Adipocyte (in vitro differentiated cells): Measurements from ENCODE around the gene PPFIA3.
A peak's percentile ranks its signal among the peaks of the same experiment; 100 is the strongest.
"Not testable (repeated sequence)": the region's sequence is repeated elsewhere in the genome, so short reads cannot be mapped to it uniquely, and the experiment has no call there.

Experiments used
- DNase-seq: peaks from one replicate; pipeline ENCODE4 v3.0.0-alpha.2; 2015; ENCODE audit warnings: low read depth
- H3K27me3 ChIP-seq: replicated peaks from 2 replicates; pipeline ENCODE4 v1.7.0; 2013; ENCODE audit warnings: mild to moderate bottlenecking, low read length, moderate library complexity; ENCODE audit not compliant: control insufficient read depth, insufficient read depth
- H3K36me3 ChIP-seq: 2 replicates; pipeline ENCODE4 v1.7.0; 2013; ENCODE audit warnings: low read length, mild to moderate bottlenecking, moderate library complexity; ENCODE audit not compliant: control insufficient read depth, insufficient read depth, severe bottlenecking
- H3K4me1 ChIP-seq: 2 replicates; pipeline ENCODE4 v1.7.0; 2013; ENCODE audit warnings: mild to moderate bottlenecking, low read length, moderate library complexity; ENCODE audit not compliant: control insufficient read depth, insufficient read depth
- H3K4me3 ChIP-seq: 2 replicates; pipeline ENCODE4 v1.7.0; 2013; ENCODE audit warnings: mild to moderate bottlenecking, low read length, moderate library complexity
- H3K9ac ChIP-seq: 2 replicates; pipeline ENCODE4 v1.7.0; 2013; ENCODE audit warnings: mild to moderate bottlenecking, low read length, moderate library complexity
- H3K9me3 ChIP-seq: 2 replicates; pipeline ENCODE4 v1.7.0; 2013; ENCODE audit warnings: mild to moderate bottlenecking, low read length, moderate library complexity; ENCODE audit not compliant: control insufficient read depth

The PPFIA3 gene

DNA sequence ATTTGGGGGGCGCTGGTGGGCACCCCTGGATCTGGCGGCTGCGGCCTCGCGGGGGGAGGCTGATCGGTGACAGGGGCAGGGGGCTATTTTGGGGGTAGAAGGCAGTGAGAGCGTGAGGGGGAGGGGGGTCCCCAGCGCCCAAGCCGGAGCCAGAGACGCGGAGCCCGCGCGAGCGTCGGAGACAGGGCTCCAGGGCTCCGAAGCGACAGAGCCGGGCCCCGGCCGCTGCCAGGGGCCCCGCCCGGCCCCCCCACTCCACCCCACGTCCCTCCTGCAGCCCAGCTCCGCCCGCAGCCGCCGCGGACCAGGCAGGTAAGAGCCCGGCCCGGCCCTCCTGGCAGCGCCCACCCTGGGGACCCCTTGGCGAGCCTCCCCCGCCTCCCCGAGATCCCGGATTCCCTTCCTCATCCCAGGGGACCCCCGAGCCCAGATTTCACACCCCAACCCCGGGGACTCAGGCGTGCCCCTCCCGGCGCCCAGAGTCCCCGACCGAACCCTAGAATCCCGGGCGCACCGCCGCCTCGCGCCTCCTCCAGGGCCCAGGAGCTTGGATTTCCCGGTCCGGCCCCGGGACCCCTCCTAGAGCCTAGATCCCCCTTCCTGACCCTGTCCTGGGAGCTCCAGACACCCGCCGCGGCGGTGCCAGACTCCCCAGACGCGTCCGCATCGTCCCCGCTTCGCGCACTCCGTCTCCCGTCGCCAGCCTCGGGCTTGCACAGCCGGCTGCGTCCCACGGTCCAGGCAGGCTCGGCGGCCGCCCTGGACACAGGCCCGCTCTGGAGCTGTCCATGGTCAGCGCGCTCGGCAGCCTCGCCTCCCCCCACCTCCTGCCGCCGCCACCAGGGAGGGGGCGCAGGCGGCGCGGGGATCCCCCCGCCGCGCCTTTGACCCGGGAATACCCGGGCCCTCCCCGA, at the start of gene PPFIA3:
TSS of gene PPFIA3 (plus strand) at position 134 of the 914 bp plus-strand sequence. CDS start 8,330 bp downstream, outside the sequence.
- Histone ChIP-seq H3K4me1 (peaks cover 19% of the 10 kb centered on the region), H3K27me3 (peaks cover 8% of the 10 kb centered on the region), H3K36me3 (no peaks in the 10 kb centered on the region), H3K9ac (peak within 1 kb of the TSS; percentile 87), H3K4me3 (peak within 1 kb of the TSS; percentile 85), H3K9me3 (no peaks in the 10 kb centered on the region)
- DNase-seq: peak; percentile 90

DNA sequence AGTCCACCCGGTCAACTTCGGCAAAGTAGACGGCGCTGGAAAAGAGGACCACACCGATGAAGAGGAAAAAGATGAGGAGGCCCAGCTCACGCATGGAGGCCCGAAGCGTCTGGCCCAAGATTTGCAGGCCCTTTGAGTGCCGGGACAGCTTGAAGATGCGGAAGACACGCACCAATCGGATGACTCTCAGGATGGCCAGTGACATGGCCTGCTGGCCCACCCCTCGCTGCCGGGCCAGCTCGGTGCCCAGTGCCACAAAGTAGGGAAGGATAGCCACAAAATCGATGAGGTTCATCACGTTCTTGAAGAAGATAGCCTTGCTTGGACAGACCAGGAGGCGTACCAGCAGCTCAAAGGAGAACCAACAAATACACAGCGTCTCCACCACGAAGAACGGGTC, 48.9 kb upstream of the PPFIA3 start:
- Histone ChIP-seq H3K27me3 (peaks cover 48% of the 10 kb centered on the region), H3K36me3 (no peaks in the 10 kb centered on the region), H3K9me3 (peaks cover 8% of the 10 kb centered on the region), H3K4me3 (no peak overlapping the region), H3K9ac (no peak overlapping the region), H3K4me1 (no peaks in the 10 kb centered on the region)
- no peak for DNase-seq

DNA sequence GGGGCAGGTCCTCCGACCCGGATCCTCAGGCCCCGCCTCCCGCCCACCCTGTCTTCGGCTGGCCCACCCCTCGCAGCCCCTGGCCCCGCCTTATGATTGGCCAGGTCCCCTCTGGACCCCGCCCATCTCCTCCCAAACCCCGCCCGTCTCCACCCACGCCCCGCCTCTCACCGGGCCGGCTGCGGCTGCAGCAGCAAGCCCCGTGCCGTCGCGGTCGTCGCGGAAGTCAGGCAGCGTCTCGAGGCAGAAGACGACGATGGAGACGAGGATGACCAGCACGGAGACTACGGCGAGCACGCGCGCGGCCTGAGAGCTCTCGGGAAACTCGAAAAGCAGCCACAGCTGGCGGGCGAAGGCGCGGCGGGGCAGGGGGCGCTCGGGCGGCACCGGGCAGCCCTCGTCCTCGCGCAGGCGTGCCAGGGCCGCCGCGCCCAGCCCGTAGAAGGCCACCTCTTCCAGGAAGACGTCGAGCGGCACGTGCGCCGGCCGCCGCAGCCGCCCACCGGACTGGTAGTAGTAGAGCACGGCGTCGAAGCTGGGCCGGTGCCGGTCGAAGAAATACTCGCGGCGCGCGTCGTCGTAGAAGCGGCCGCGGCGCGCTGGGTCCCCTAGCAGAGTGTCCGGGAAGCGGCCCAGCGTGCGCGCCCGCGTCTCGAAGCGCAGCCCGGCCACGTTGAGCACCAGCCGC, 47.3 kb upstream of the PPFIA3 start:
- H3K27me3 ChIP-seq: peaks cover 38% of the 10 kb centered on the region
- H3K4me3 ChIP-seq: no peak overlapping the region
- H3K4me1 ChIP-seq: no peaks in the 10 kb centered on the region
- no peaks in the 10 kb centered on the region for H3K36me3 ChIP-seq
- DNase-seq: no peak
- H3K9ac ChIP-seq: no peak overlapping the region
- peaks cover 8% of the 10 kb centered on the region for H3K9me3 ChIP-seq

DNA sequence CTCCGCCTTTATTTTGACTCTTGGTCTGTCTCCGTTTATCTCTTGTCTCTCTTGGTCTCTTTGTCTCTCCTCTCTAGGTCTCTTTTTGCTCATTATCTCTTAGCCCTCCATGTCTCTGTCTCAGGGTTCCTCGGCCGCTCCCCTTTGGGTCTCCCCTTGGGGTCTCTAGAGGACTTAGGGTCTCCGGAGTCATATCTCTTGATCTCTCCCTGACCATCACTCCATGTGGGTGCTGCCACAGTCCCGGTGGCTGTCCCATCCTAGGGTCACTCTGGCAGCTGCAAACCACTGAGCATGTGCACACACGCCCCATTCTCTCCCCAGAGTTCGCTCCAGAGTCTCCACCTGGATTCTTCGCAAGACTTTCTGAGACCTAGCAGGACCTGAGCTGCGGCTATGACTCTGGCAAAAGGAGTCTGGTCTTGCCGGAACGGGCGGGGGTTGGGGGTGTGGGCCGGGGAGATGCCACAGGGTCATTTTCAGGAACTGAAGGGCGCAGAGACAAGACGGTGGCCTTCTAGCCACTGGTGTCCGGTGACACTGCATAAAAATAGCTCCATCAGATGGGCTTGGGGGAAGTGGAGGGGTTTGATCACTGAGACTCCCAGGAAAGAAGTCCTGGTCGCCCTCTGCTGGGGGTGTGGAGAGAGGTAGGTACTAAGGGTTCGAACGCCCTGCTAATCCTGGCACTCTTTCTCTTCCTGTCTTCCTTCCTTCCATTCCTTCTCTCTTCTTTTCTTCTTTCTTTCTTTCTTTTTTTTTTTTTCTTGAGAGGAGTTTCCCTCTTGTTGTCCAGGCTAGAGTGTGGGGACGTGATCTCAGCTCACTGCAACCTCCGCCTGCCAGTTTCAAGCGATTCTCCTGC, 45.6 kb upstream of the PPFIA3 start:
- Histone ChIP-seq H3K36me3 (no peaks in the 10 kb centered on the region), H3K4me1 (no peaks in the 10 kb centered on the region), H3K27me3 (peaks cover 30% of the 10 kb centered on the region), H3K9ac (no peak overlapping the region), H3K4me3 (no peak overlapping the region), H3K9me3 (peaks cover 7% of the 10 kb centered on the region)
- no peak for DNase-seq

DNA sequence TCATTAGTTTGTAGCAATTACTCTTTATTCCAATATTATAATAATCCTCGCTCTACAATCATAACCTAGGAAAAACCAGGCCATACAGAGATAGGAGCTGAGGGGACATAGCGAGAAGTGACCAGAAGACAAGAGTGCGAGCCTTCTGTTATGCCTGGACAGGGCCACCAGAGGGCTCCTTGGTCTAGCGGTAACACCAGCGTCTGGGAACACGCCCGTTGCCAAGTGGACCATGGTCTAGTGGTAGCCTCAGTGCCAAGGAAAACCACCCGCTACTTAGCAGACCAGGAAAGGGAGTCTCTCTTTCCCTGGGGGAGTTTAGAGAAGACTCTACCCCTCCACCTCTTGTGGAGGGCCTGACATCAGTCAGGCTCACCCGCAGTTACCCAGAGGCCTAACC, 44.5 kb upstream of the PPFIA3 start:
- H3K36me3 ChIP-seq, H3K4me1 ChIP-seq, H3K9me3 ChIP-seq, H3K4me3 ChIP-seq, H3K9ac ChIP-seq: not testable (repeated sequence)
- peak; percentile 73 for DNase-seq
- peaks cover 25% of the 10 kb centered on the region for H3K27me3 ChIP-seq

DNA sequence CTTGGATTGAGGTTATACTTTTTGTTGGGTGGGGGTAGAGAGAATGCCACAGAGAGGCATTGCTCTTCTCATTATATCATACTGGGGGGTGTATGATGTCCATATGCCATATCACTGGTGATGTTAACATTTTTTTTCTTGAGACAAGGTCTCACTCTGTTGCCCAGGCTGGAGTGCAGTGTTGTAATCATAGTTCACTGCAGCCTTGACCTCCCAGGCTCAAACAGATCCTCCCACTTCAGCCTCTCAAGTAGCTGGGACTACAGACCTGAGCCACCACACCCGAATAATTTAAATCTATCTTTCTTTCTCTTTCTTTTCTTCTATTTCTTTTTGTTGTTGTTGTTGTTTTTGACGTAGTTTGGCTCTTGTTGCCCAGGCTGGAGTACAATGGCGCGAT, 39.0 kb upstream of the PPFIA3 start:
- no peak overlapping the region for H3K9ac ChIP-seq
- peaks cover 3% of the 10 kb centered on the region for H3K4me1 ChIP-seq
- no peaks in the 10 kb centered on the region for H3K36me3 ChIP-seq
- no peaks in the 10 kb centered on the region for H3K27me3 ChIP-seq
- H3K4me3 ChIP-seq: no peak overlapping the region
- H3K9me3 ChIP-seq: no peaks in the 10 kb centered on the region
- no peak for DNase-seq

DNA sequence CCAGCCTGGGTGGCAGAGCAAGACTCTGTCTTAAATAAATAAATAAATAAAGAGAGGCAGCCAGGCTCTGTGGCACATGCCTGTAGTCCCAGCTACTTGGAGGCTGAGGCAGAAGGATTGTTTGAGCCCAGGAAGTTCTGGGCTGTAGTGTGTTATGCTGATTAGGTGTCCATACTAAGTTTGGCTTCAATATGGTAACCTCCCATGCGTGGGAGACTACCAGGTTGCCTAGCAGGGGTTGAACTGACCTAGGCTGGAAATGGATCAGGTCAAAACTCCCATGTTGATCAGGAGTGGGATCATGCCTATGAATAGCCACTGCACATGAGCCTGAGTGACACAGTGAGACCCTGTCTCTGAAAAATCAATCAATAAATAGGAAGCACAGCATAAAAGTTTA, 38.1 kb upstream of the PPFIA3 start:
- Histone ChIP-seq H3K36me3 (no peaks in the 10 kb centered on the region), H3K27me3 (no peaks in the 10 kb centered on the region), H3K4me3 (no peak overlapping the region), H3K9me3 (no peaks in the 10 kb centered on the region), H3K9ac (no peak overlapping the region), H3K4me1 (peaks cover 3% of the 10 kb centered on the region)
- DNase-seq: no peak

DNA sequence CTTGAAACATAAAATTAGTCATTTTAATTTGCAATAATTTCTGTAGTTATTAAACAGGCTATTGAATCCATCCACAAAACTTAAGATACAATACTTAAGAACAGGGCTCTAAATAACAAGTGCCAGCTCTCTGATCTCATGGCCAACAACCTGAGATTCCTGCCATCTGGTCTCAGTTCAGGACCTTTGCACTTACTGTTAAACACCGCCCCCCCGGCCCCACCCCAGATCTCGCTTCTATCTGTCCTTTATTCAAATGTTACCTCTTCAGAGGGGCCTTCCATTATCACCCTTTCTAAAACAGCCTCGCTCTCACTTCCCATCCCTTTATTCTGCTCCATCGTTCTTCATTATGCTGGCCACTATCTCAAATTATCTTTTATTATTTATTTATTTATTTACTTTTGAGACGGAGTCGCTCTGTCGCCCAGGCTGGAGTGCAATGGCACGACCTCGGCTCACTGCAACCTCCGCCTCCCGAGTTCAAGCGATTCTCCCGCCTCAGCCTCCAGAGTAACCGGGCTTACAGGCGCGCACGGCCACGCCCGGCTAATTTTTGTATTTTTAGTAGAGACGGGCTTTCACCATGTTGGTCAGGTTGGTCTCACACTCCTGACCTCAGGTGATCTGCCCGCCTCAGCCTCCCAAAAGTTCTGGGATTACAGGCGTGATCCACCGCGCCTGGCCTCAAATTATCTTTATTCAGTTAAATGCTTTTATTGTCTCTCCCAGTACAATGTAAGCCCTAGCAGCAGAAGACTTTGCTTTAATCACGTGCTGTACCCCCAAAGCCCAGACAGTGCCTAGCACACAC, 34.9 kb upstream of the PPFIA3 start:
- Histone ChIP-seq H3K4me1 (peaks cover 17% of the 10 kb centered on the region), H3K9ac (peak overlapping the region; percentile 97), H3K9me3 (no peaks in the 10 kb centered on the region), H3K36me3 (peaks cover 15% of the 10 kb centered on the region), H3K27me3 (no peaks in the 10 kb centered on the region), H3K4me3 (peak overlapping the region; percentile 98)
- no peak for DNase-seq

DNA sequence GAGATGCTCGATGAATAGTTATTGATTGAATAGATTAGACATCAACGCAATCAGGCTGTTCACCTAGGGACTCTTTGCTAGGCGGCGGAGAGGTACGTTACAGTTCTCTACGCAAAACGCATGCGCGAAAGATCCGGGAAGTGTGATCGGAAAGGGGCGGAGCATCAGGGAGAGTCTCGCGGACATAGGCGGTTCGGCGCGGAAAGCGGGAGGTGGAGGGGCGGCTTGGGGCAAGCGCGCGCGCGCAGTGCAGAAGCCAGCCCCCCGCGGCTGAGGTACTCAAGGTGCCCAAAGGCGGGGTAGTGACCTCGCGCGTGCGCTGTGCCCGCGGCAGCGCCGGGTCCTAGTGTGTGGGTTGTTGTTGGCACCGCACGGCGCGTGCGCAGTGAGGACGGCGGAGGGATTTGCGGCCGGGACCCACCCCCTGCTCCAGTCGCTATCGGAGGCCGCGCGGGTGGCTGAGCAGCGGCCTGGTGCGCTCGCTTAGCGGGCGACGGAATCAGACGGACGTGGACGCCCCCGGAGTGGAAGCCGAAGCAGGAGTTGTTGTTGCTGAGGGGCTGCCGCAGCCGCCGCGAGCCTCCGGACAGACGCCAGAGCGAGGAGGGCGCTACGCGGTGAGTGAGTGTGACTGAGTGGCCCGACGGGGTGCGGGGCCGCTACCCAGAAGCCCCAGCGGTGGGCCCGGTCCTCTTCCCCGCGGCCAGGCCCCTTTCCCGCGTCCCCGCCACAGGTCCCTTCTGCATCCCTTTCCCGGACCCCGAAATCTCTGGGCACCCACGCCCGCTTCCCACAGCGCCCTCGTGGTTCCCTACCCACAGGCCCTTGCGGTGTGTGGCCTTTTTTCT, 34.1 kb upstream of the PPFIA3 start, which contains the start of gene SNRNP70:
TSS of gene SNRNP70 (plus strand) at position 432 of the 848 bp plus-strand sequence. CDS start 964 bp downstream, outside the sequence.
- peak; percentile 100 for DNase-seq
- Histone ChIP-seq H3K9me3 (no peaks in the 10 kb centered on the region), H3K4me1 (peaks cover 17% of the 10 kb centered on the region), H3K9ac (peak within 1 kb of the TSS; percentile 97), H3K36me3 (peaks cover 21% of the 10 kb centered on the region), H3K4me3 (peak within 1 kb of the TSS; percentile 98), H3K27me3 (no peaks in the 10 kb centered on the region)

DNA sequence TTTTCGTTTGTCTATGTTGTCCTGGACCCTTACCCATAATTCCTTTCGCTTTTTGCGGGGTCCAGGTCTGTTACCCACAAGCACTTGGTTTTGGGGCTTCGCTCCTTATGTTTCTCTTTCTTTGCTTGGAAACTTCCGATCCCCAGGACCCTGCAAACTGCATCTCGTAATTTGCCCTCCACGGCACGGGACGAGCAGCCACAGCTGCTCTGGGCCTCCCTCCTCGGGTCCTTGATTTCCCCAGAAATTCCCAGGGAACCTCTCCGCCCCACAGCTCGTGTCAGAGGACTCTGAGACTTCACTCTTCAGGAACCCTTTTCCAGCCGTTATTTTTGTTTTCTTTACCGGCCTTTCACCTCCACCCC, 33.5 kb upstream of the PPFIA3 start:
- peaks cover 17% of the 10 kb centered on the region for H3K4me1 ChIP-seq
- no peaks in the 10 kb centered on the region for H3K9me3 ChIP-seq
- peak overlapping the region; percentile 98 for H3K4me3 ChIP-seq
- no peak for DNase-seq
- peaks cover 27% of the 10 kb centered on the region for H3K36me3 ChIP-seq
- no peaks in the 10 kb centered on the region for H3K27me3 ChIP-seq
- peak overlapping the region; percentile 97 for H3K9ac ChIP-seq
